NOMO-1 treated with DMSO at 0.1 percent for 48 hours (cell line): ENCODE measurements around the gene ZNF512.
A peak's percentile ranks its signal among the peaks of the same experiment; 100 is the strongest.
"Not testable (repeated sequence)": the region's sequence is repeated elsewhere in the genome, so short reads cannot be mapped to it uniquely, and the experiment has no call there.

Experiments used
- DNase-seq: peaks from one replicate; lab custom pipeline; 2025; ENCODE audit not compliant: unreplicated experiment; lab: John Stamatoyannopoulos, UW

ZNF512 gene

GRCh38 chr2:27582129-27582694 is 630 bp upstream of the ZNF512 start:
- DNase-seq, result no peak

GRCh38 chr2:27583390-27583915 is 611 bp downstream of the ZNF512 start:
- no peak for DNase-seq

DNA sequence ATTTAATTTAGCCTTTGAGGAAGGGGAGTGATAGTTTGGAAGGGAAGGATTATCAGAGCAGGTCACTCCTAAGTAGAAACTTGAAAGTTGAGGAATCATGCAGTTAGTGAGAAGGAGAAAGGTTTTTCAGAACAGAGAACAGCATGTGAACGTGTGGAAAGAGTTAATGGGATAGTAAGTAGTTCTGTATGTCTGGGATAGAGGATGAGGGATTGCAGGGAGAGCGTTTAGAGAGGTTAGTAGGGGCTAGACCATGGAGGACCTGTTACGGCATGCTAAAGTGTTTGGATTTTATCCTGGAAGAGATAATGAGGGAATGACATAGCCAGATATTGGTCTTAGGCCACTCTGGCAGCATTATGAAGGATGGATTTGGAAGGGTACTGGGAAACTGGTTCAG is 1.8 kb downstream of the ZNF512 start:
- DNase-seq, result no peak

DNA sequence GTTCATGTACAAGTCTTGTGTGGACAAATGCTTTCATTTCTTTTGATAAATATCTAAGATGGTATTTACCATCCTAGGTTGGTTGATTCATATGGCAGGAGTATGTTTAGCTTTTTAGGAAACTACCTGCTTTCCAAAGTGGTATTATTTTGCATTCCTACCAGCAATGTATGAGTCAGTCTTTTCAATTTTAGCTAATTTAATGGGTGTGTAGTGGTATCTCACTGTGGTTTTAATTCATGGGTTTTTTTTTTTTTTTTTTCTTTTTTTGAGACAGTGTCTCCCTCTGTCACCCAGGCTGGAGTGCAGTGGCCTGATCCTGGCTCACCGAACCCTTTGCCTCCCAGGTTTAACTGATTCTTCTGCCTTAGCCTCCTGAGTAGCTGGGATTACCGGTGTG is 4.2 kb downstream of the ZNF512 start:
- DNase-seq, result no peak

GRCh38 chr2:27588308-27588707 is 5.5 kb downstream of the ZNF512 start:
- no peak for DNase-seq

DNA sequence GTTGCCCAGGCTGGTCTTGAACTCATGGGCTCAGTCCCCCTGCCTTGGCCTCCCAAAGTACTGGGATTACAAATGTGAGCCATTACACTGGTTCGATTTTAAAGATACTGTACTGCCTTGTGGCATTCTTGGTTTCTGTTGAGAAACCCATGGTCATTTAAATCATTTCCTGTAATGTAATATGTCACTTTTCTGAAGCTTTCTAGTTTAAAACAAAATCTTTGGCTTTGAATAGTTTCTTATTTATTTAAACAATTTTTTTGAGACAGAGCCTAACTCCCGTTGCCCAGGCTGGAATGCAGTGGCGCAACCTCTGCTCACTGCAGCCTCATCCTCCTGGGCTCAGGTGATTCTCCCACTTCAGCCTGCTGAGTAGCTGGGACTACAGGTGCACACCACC is 8.9 kb downstream of the ZNF512 start:
- DNase-seq, result no peak

DNA sequence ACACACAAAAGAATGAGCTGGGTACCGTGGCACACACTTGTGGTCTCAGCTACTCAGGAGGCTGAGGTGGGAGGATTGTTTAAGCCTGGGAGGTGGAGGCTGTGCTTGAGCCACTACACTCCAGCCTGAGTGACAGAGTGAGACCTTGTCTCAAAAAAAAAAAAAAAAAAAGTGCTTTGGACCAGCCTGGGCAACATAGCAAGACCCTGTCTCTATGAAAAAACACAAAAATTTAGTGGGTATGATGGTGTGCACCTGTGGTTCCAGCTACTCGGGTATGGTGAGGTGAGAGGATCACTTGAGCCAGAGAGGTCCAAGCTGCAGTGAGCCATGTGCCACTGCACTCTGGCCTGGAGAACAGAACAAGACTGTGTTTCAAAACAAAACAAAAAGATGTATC is 10.4 kb downstream of the ZNF512 start:
- no peak for DNase-seq

GRCh38 chr2:27594020-27594703 is 11.3 kb downstream of the ZNF512 start:
- DNase-seq, result not testable (repeated sequence)

DNA sequence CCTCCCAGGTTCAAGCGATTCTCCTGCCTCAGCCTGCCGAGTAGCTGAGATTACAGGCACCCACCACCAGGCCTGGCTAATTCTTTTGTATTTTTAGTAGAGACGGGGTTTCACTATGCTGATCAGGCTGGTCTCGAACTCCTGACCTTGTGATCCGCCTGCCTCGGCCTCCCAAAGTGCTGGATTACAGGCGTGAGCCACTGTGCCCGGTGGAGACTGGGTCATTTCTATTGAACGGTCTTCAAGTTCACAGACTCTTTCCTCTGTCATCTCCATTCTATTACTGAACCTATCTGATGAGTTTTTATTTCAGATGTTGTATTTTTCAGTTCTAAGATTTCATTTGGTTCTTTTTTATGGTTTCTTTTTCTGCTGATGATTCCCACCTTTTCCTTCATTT is 12.6 kb downstream of the ZNF512 start:
- DNase-seq, result not testable (repeated sequence)

DNA sequence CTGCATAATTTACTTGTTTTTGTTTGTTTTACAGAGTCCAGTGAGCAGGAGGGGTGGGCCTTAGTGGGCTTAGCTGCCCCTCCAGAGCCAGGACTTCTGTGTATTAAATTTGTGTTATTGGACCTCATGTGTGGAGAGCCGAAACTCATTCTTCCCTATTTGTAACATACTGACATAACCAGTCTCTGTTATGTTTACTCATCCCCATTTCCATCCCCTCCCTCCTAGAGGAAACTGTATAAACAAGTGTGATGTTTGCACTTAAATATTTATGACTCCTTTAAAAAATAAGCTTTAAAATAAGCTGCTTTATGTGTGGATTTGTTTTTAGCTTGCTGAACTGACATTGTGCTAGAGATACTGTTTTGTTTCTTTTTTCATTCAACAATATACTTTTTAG is 13.8 kb downstream of the ZNF512 start:
- DNase-seq, result no peak

GRCh38 chr2:27606611-27607010 is 23.8 kb downstream of the ZNF512 start:
- no peak for DNase-seq

DNA sequence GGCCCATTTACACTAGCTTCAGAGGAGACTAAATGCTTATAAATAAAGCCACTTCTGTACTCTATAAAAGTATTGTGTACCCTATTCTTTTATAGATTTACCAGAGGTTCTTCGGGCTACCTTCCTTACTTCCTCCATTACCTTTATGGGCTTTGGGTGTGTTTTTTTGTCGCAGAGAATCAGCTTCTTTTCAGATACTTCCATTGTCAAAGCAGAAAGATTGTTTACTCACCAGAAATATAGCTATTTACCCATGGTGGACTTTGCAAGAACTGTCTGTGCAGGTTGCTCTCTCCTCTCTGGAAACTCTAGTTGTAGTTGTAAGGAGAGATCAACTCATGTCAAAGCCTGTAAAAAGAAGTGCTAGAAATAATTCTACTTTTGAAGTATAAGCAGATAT is 31.1 kb downstream of the ZNF512 start:
- no peak for DNase-seq

DNA sequence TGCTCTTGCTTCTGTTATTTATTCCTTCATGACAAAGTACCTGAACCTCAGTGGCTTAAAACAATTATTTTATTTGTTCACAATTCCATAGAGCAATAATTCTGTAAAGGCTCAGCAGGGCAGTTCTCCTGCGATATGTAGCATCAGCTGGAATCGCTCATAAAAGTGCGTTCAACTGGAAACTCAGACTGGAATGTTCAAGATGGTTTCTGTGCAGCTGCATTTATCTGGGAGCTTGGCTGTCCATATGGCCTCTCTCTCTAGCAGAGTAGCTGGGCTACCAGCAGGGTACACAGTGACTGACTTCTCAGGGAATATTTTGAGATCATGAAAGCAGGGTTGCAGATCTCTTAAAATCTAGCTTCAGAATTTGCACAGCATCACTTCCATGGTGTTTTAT is 32.5 kb downstream of the ZNF512 start:
- no peak for DNase-seq

- DNase-seq, result no peak
Observed at GRCh38 chr2:27621524-27621923, 38.7 kb downstream of the ZNF512 start.

DNA sequence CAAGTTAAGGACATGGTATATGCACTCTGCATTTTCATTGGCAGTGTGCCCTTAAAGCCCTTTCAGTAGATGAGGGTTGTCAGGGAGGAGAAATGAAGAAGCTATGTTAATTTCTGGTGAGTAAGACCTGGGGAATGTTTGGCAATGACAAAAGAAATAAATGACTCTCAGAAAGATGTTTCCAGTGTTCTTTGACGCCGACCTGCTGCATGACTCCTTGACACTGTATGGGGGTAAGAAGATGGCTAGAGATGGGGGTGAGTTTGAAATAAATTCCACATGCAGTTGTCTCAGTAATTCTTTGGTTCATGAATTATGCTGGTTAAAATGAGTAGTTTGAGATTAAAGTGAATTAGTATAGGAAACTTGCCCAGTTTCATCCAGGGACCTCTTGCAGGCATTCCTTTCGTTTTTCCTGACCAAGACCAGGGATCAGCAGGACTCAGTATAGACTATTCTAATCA is 40.1 kb downstream of the ZNF512 start:
- DNase-seq, result no peak

- no peak for DNase-seq
Observed at GRCh38 chr2:27624943-27625342, 42.1 kb downstream of the ZNF512 start.

- DNase-seq, result not testable (repeated sequence)
Observed at GRCh38 chr2:27626323-27626722, 43.5 kb downstream of the ZNF512 start.

- peak; percentile 43 for DNase-seq
Observed at GRCh38 chr2:27626921-27627320, 44.1 kb downstream of the ZNF512 start.

DNA sequence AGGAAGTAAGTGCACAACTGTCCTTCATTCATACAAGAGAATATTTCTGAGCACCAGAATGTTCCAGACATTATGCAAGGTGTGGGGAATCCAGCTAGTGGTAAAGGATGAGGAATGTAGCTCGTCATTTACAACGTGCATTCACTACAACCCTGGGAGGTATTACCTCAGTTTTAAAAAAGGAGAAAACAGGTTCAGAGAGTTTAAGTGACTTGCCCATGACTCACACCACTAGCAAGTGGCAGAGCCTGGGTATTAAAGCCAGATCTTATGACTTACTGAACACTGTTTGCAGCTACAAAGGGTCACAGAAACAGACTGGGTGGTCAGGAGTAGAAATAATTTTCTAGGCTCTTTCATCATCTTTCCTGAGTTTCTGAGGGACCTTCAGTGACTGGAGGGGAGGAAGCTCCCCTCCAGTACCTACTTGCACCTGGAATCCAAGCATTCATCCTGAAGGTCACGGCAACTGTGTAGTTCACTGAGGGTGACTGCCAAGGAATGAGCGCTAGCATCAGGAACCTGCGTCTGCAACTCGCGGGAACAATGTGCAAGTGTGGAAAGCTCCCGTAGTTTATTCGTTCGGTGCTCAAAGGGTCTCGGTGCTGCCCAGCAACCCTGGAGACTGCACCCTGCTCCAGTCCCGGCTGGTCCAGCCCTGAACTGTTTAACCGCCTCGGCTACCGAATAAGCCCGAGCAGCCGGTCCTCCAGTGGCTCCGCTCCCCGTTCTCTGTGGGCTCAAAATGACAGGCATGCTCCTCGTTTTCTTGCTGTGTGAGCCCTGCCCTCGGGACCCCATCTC is 45.3 kb downstream of the ZNF512 start:
- peak; percentile 57 for DNase-seq

GRCh38 chr2:27628767-27629709 is 46.2 kb downstream of the ZNF512 start, which contains the start of the genes CCDC121 and GPN1:
TSS of gene CCDC121 (minus strand) at chr2:27629012. CDS start at chr2:27627799, 1,213 bp downstream.
TSS of gene GPN1 (plus strand) at chr2:27629050. CDS start at chr2:27629059, 9 bp downstream.
- peak; percentile 98 for DNase-seq
